ENCODE results near the gene PLA2G10.
"Not testable (repeated sequence)": the region's sequence is repeated elsewhere in the genome, so short reads cannot be mapped to it uniquely, and the experiment has no call there.

PLA2G10 gene

DNA sequence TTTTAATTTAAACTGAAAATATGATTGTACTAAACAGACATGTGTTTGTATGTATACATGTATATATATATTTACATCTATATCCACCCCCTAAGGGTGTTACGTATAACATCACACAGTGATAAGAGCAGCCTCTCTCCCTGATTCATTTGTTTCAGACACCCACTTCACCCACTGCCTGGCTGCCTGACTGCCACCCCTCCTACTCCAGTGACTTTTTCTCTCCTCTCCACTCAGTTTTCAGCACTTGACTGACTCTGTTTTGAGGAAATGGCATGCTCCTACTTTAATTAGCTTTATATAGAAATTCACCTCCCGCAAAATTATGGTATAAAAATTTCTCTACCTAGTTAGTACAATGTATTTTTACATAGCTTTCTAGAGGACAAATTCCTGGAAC lies 41.4 kb downstream of the PLA2G10 start:
- no peaks in the 10 kb centered on the region for H3K9me3 Mint-ChIP-seq
- no peak for DNase-seq
- no peak overlapping the region for H3K4me3 Mint-ChIP-seq
- H3K27me3 Mint-ChIP-seq (ENCODE audit: low read depth, poor library complexity), result no peaks in the 10 kb centered on the region
- H3K4me1 Mint-ChIP-seq, result no peaks in the 10 kb centered on the region
- peak overlapping the region; percentile 13 for H3K27ac Mint-ChIP-seq
- TF ChIP-seq, protein P1, sequence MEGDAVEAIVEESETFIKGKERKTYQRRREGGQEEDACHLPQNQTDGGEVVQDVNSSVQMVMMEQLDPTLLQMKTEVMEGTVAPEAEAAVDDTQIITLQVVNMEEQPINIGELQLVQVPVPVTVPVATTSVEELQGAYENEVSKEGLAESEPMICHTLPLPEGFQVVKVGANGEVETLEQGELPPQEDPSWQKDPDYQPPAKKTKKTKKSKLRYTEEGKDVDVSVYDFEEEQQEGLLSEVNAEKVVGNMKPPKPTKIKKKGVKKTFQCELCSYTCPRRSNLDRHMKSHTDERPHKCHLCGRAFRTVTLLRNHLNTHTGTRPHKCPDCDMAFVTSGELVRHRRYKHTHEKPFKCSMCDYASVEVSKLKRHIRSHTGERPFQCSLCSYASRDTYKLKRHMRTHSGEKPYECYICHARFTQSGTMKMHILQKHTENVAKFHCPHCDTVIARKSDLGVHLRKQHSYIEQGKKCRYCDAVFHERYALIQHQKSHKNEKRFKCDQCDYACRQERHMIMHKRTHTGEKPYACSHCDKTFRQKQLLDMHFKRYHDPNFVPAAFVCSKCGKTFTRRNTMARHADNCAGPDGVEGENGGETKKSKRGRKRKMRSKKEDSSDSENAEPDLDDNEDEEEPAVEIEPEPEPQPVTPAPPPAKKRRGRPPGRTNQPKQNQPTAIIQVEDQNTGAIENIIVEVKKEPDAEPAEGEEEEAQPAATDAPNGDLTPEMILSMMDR (IDR thresholded peaks at IDR 0.05), result no peak
- H3K36me3 Mint-ChIP-seq (ENCODE audit: low read depth), result peaks cover 68% of the 10 kb centered on the region

DNA sequence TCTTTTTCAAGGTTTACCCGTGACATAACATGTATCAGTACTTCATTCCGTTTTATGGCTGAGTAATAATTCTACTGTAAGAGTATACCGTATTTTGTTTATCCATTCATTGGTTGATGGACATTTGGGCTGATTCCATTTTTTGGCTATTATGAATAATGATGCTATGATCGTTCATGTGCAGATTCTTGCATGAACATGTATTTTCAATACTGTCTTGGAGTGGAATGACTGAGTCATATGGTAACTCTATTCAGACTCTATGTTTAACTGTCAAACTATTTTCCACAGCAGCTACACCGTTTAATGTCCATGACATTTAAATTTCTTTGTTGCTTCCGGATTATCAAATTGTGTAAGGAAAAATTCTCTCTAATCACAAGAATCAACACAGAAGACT lies 43.5 kb downstream of the PLA2G10 start:
- Mint-ChIP-seq H3K27me3 (ENCODE audit: low read depth, poor library complexity) (no peaks in the 10 kb centered on the region), H3K27ac (peak overlapping the region; percentile 46), H3K4me3 (no peak overlapping the region)

DNA sequence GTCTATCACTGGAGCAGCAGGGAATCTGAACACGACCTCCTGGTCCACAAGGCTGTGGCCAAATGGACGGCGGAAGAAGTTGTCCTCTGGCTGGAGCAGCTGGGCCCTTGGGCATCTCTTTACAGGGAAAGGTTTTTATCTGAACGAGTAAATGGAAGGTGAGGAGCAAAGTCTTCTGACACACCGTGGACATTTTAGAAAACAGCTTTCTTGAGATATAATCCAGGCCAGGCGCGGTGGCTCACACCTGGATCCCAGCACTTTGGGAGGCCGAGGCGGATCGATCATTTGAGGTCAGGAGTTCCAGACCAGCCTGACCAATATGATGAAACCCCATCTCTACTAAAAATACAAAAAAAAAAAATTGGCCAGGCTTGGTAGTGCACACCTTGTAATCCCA lies 44.3 kb downstream of the PLA2G10 start:
- Mint-ChIP-seq H3K9me3 (no peaks in the 10 kb centered on the region), H3K4me1 (no peaks in the 10 kb centered on the region), H3K36me3 (ENCODE audit: low read depth) (peaks cover 62% of the 10 kb centered on the region), H3K27me3 (ENCODE audit: low read depth, poor library complexity) (no peaks in the 10 kb centered on the region), H3K4me3 (no peak overlapping the region), H3K27ac (no peak overlapping the region)
- TF ChIP-seq, protein P1 (IDR thresholded peaks at IDR 0.05), result no peak
- DNase-seq, result no peak

More for the DNA sequence above, 43.5 kb downstream of the PLA2G10 start:
- Mint-ChIP-seq H3K9me3 (no peaks in the 10 kb centered on the region), H3K4me1 (no peaks in the 10 kb centered on the region), H3K36me3 (ENCODE audit: low read depth) (peaks cover 60% of the 10 kb centered on the region)
- TF ChIP-seq, protein P1 (IDR thresholded peaks at IDR 0.05), result no peak
- DNase-seq, result no peak

DNA sequence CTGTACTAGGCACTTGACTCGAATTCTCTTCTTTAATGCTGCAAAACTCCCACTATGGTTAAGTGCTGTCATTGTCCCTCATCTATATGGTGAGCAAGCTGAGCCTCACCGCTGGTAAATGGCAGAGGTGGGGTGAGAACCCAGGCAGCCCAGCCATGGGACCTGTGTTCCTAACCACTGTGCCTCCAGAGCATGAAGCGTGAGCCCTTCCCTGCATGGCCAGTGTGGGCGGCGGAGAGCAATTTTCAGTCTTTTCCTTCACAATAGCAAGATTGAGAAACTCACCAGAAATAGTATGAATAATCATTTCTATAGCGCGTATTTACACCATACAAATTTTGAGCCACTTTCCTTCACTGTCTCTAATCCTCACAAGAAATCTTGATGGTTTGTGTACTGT lies 52.2 kb downstream of the PLA2G10 start:
- Mint-ChIP-seq H3K27me3 (ENCODE audit: low read depth, poor library complexity) (no peaks in the 10 kb centered on the region), H3K4me3 (no peak overlapping the region), H3K36me3 (ENCODE audit: low read depth) (peaks cover 38% of the 10 kb centered on the region), H3K27ac (no peak overlapping the region), H3K4me1 (peaks cover 3% of the 10 kb centered on the region), H3K9me3 (no peaks in the 10 kb centered on the region)
- TF ChIP-seq, protein P1 (IDR thresholded peaks at IDR 0.05), result no peak
- no peak for DNase-seq

DNA sequence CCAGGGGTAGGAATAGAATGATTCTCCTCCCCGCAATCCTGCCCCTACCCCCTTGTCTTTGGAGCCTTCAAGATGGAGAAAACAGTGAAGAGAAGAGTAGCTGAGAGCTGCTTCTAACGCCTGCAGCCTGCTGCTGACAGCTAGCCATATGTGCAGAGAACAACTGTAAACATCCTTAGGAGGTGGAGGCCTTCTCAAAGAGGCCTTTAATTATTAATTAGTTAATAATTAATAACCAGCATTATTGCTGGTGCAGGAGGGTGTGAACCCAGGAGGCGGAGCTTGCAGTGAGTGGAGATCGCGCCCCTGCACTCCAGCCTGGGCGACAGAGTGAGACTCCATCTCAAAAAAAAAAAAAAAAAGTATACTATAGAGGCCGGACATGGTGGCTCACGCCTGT lies 52.9 kb downstream of the PLA2G10 start:
- DNase-seq, result no peak
- TF ChIP-seq, protein P1 (IDR thresholded peaks at IDR 0.05), result no peak
- H3K9me3 Mint-ChIP-seq, result no peaks in the 10 kb centered on the region
- no peak overlapping the region for H3K4me3 Mint-ChIP-seq
- H3K4me1 Mint-ChIP-seq, result peaks cover 10% of the 10 kb centered on the region
- no peaks in the 10 kb centered on the region for H3K27me3 Mint-ChIP-seq (ENCODE audit: low read depth, poor library complexity)
- H3K27ac Mint-ChIP-seq, result peak overlapping the region; percentile 10
- peaks cover 33% of the 10 kb centered on the region for H3K36me3 Mint-ChIP-seq (ENCODE audit: low read depth)

DNA sequence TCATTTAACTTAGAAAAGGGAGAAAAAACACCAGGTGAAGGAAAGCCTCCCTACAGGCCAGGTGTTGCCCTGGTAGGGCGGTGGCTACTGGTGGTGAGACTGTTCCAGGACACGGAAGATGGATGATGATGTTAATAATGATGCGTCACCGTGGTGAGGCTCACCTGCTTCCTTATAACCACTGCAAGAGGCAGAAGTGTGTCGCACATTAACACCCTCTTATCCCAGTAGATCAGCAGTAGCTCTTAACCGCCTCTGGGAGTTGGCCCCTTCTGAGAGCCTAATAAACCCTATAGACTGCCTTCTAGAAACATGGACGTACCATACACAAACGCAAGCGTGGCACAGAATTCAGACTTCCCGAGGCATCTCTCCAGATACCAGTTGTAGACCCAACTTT lies 53.6 kb downstream of the PLA2G10 start:
- Mint-ChIP-seq H3K27me3 (ENCODE audit: low read depth, poor library complexity) (no peaks in the 10 kb centered on the region), H3K36me3 (ENCODE audit: low read depth) (peaks cover 30% of the 10 kb centered on the region), H3K9me3 (no peaks in the 10 kb centered on the region), H3K4me3 (no peak overlapping the region), H3K4me1 (peaks cover 17% of the 10 kb centered on the region), H3K27ac (peak overlapping the region; percentile 10)
- TF ChIP-seq, protein P1 (IDR thresholded peaks at IDR 0.05), result no peak
- no peak for DNase-seq

DNA sequence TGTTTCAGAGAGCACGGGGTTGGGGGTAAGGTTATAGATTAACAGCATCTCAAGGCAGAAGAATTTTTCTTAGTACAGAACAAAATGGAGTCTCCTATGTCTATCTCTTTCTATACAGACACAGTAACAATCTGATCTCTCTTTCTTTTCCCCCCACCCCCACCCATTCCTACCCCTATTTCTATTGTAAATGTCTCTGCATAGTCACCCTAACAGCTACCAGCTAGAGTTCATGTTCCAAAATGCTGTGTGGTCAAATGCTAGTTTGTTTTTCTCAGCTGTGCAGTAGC lies 57.2 kb downstream of the PLA2G10 start:
- Mint-ChIP-seq H3K36me3 (ENCODE audit: low read depth) (peaks cover 16% of the 10 kb centered on the region), H3K4me1 (peaks cover 40% of the 10 kb centered on the region)
- not testable (repeated sequence) for H3K4me3 Mint-ChIP-seq; H3K27ac Mint-ChIP-seq; H3K9me3 Mint-ChIP-seq; H3K27me3 Mint-ChIP-seq (ENCODE audit: low read depth, poor library complexity); DNase-seq

DNA sequence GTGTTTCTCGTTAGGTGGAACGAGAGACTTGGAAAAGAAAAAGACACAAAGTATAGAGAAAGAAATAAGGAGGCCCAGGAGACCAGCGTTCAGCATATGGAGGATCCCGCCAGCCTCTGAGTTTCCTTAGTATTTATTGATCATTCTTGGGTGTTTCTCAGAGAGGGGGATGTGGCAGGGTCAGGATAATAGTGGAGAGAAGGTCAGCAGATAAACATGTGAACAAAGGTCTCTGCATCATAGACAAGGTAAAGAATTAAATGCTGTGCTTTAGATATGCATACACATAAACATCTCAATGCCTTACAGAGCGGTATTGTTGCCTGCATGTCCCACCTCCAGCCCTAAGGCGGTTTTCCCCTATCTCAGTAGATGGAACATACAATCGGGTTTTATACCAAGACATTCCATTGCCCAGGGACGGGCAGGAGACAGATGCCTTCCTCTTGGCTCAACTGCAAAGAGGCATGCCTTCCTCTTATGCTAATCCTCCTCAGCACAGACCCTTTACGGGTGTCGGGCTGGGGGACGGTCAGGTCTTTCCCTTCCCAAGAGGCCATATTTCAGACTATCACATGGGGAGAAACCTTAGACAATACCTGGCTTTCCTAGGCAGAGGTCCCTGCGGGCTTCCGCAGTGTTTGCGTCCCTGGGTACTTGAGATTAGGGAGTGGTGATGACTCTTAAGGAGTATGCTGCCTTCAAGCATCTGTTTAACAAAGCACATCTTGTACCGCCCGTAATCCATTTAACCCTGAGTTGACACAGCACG lies 57.7 kb downstream of the PLA2G10 start:
- Mint-ChIP-seq H3K4me3 (peak overlapping the region; percentile 24), H3K36me3 (ENCODE audit: low read depth) (peaks cover 16% of the 10 kb centered on the region), H3K4me1 (peaks cover 40% of the 10 kb centered on the region)
- not testable (repeated sequence) for DNase-seq; H3K27ac Mint-ChIP-seq; H3K9me3 Mint-ChIP-seq; H3K27me3 Mint-ChIP-seq (ENCODE audit: low read depth, poor library complexity)

Data from nephron progenitor cell (in vitro differentiated cells).